Activated naive CD8-positive, alpha-beta T cell treated with anti-CD3 and anti-CD28 coated beads, Interleukin-2, amount 50 U/mL, for 16 hours (primary cell): ENCODE data around the gene TCF19.
A peak's percentile ranks its signal among the peaks of the same experiment; 100 is the strongest.

Source experiments
- DNase-seq: peaks from one replicate; pipeline ENCODE4 v3.0.0-alpha.2; 2020; ENCODE audit warnings: low read depth, low spot score

The TCF19 gene

GRCh38 chr6:31126396-31127175 lies 31.8 kb upstream of the TCF19 start:
- DNase-seq: no peak

- peak; percentile 53 for DNase-seq
Observed at GRCh38 chr6:31128093-31128676, 30.2 kb upstream of the TCF19 start.

GRCh38 chr6:31129130-31129529 lies 29.3 kb upstream of the TCF19 start:
- DNase-seq: no peak

GRCh38 chr6:31130751-31131150 lies 27.6 kb upstream of the TCF19 start:
- no peak for DNase-seq

GRCh38 chr6:31131595-31131994 lies 26.8 kb upstream of the TCF19 start:
- no peak for DNase-seq

GRCh38 chr6:31132806-31133205 lies 25.6 kb upstream of the TCF19 start:
- DNase-seq: no peak

GRCh38 chr6:31135710-31136109 lies 22.7 kb upstream of the TCF19 start:
- no peak for DNase-seq

- DNase-seq: no peak
Observed at GRCh38 chr6:31138982-31139381, 19.4 kb upstream of the TCF19 start, which contains the start of gene PSORS1C2. TSS of gene PSORS1C2 (minus strand) at chr6:31139066. CDS start at chr6:31139026, 40 bp downstream.

GRCh38 chr6:31139599-31139998 lies 18.8 kb upstream of the TCF19 start:
- no peak for DNase-seq

GRCh38 chr6:31140643-31141042 lies 17.7 kb upstream of the TCF19 start:
- DNase-seq: no peak

- no peak for DNase-seq
Observed at GRCh38 chr6:31142361-31142761, 16.0 kb upstream of the TCF19 start.

GRCh38 chr6:31143148-31143547 lies 15.2 kb upstream of the TCF19 start:
- no peak for DNase-seq

- no peak for DNase-seq
Observed at GRCh38 chr6:31144296-31144969, 14.0 kb upstream of the TCF19 start.

GRCh38 chr6:31144970-31145340 lies 13.4 kb upstream of the TCF19 start:
- no peak for DNase-seq

GRCh38 chr6:31145386-31145785 lies 13.0 kb upstream of the TCF19 start:
- no peak for DNase-seq

GRCh38 chr6:31149827-31150447 lies 8.5 kb upstream of the TCF19 start:
- DNase-seq: no peak

- no peak for DNase-seq
Observed at GRCh38 chr6:31152781-31153180, 5.6 kb upstream of the TCF19 start.

GRCh38 chr6:31154436-31154835 lies 4.0 kb upstream of the TCF19 start:
- DNase-seq: no peak

GRCh38 chr6:31156641-31157040 lies 1.7 kb upstream of the TCF19 start:
- no peak for DNase-seq

- DNase-seq: no peak
Observed at GRCh38 chr6:31157513-31158139, 763 bp upstream of the TCF19 start, which contains the start of gene CCHCR1. TSS of gene CCHCR1 (minus strand) at chr6:31157802. CDS start at chr6:31157600, 202 bp downstream.
